RWPE1 (cell line): ENCODE results near the gene NADSYN1.
A peak's percentile ranks its signal among the peaks of the same experiment; 100 is the strongest.

Experiments
- CTCF ChIA-PET: fragments of 350-600 bp; sonication (Branson Sonifier 250); formaldehyde crosslinking; extraction: SDS; loops from one replicate; lab custom pipeline; 2021; lab: Yijun Ruan, JAX
- POLR2A ChIA-PET: fragments of 400-600 bp; formaldehyde crosslinking; extraction: SDS; loops from one replicate; lab custom pipeline; 2020; ENCODE audit warnings: antibody characterized with exemption; ENCODE audit not compliant: low non-redundant PET; lab: Yijun Ruan, JAX
- DNase-seq: peaks from one replicate; pipeline ENCODE4 v3.0.0; 2012; ENCODE audit warnings: low spot score
- H3K27ac ChIP-seq: fragments of 450-650 bp; 2 replicates; pipeline ENCODE4 v1.5.1; 2017
- TF ChIP-seq, protein P1 (sequence below): fragments of 450-650 bp; conservative IDR thresholded peaks from 2 replicates; pipeline ENCODE4 v1.5.1; 2017; ENCODE audit warnings: low read depth, mild to moderate bottlenecking

NADSYN1 gene

DNA sequence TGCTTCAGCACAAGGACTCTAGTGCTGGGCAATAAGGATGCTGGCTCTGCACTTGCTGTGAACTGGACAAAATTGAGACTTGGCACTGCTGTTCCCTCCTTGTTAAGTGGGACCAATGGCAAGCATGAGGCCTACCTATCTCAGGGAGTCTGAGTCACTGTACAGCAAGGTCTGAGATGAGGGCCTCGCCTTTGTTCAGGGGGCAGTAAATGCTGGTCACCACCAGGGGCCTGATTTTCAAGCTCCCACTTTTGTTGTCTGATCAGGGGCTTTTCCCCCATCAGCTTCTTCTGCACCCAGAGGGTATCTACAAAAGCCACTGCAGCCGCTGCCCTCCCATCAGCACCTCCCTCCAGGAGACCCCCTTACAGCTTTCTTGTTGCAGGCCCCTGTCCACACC, 27.6 kb upstream of the NADSYN1 start:
- peak overlapping the region; percentile 67 for H3K27ac ChIP-seq
- TF ChIP-seq, protein P1, sequence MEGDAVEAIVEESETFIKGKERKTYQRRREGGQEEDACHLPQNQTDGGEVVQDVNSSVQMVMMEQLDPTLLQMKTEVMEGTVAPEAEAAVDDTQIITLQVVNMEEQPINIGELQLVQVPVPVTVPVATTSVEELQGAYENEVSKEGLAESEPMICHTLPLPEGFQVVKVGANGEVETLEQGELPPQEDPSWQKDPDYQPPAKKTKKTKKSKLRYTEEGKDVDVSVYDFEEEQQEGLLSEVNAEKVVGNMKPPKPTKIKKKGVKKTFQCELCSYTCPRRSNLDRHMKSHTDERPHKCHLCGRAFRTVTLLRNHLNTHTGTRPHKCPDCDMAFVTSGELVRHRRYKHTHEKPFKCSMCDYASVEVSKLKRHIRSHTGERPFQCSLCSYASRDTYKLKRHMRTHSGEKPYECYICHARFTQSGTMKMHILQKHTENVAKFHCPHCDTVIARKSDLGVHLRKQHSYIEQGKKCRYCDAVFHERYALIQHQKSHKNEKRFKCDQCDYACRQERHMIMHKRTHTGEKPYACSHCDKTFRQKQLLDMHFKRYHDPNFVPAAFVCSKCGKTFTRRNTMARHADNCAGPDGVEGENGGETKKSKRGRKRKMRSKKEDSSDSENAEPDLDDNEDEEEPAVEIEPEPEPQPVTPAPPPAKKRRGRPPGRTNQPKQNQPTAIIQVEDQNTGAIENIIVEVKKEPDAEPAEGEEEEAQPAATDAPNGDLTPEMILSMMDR: no peak
- DNase-seq: no peak
- ChIA-PET POLR2A (no interaction called here), CTCF (no interaction called here)

DNA sequence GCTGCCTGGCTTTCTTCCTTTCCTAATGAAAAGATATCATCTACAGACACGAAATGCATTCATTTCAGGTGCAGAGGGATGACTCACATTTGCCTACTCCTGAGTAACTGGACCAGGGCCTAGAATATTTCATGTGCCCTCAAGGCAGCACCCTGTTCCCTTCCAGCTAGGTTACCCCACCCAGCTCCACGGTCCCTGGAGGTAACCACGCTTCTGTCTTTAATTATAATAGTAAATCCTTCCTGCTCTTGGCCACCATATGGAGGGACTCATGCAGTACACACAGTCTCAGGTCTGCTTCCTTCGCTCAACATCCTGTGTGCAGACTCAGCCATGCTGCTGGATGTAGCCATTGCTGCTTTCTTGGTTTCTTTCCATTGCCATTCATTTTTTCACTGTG, 27.1 kb upstream of the NADSYN1 start:
- peak overlapping the region; percentile 67 for H3K27ac ChIP-seq
- TF ChIP-seq, protein P1: no peak
- peak; percentile 75 for DNase-seq
- ChIA-PET CTCF (interaction anchor here (1.0 kb wide), 1 partner anchor 11 kb away, joined by 4 read pairs; no protein-coding TSS in a partner anchor), POLR2A (no interaction called here)

DNA sequence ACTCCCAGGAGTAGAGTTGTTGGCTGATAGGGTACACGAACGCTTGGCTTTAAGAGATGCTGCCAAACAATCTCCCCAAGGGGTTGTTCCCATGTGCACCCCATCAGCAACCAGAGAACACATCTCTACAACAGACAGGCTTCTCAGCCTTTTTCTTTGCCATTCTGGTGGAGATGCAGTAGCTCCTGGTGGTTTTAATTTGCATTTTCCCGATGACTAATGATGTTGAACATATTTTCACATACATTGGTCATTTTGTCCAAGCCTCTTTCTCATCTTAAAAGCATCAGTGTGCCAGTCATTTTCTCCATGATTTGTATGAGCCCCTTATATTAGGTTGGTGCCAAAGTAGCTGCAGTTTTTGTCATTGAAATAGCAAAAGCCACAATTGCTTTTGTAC, 26.6 kb upstream of the NADSYN1 start:
- TF ChIP-seq, protein P1: no peak
- POLR2A ChIA-PET: no interaction called here
- peak overlapping the region; percentile 67 for H3K27ac ChIP-seq
- DNase-seq: no peak
- CTCF ChIA-PET: interaction anchor here (1.0 kb wide), 1 partner anchor 11 kb away, joined by 4 read pairs; no protein-coding TSS in a partner anchor

DNA sequence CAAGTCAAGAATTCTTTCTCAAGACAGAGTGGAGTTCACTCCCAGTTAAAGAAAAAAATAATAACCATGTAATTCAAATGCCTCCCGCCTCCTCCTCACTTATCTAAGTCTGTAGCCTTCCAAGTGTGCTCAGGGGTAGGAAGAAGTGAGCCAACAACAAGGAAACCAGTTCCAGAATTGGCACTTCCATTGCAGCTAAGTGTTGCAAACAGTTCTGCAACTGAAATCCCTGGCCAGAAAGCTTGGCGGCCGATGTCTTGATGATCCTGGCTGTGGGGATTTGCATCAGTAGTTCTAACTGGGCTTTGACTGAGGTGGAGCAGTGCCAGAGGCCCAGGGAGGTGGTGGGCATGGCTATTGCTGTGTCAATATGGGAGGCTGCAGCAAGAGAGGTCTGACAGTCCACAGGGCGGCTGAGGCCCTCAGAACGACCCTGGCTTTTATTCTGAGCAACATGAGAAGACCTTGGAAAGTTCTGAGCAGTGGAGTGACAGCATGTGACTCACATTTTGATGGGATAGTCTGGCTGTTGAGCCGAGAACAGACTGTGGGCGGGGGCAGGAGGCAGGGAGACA, 24.1 kb upstream of the NADSYN1 start:
- ChIA-PET CTCF (no interaction called here), POLR2A (no interaction called here)
- peak overlapping the region; percentile 30; the same call in 1 of the 2 replicates for H3K27ac ChIP-seq
- TF ChIP-seq, protein P1: no peak
- no peak for DNase-seq

DNA sequence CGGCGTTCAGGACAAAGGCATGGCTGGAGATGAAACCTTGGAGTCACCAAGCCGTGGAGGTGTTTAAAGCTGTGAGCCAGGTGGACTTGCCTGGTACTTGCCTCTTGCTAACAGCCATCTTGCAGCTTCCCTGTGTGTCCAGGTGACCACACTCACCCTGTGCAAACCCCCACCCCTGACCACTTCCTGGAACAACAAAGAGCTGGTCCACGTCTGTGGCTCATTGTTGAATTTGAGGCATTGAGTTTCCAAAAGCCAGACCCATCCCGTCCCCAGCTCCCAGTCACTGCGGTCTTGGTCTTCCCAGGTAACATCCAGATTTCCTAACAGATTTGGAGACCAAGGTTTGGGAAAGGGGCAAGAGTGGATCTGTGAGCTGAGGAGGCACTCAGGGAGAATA, 23.3 kb upstream of the NADSYN1 start:
- DNase-seq: no peak
- H3K27ac ChIP-seq: no peak overlapping the region
- TF ChIP-seq, protein P1: no peak
- ChIA-PET POLR2A (no interaction called here), CTCF (no interaction called here)

DNA sequence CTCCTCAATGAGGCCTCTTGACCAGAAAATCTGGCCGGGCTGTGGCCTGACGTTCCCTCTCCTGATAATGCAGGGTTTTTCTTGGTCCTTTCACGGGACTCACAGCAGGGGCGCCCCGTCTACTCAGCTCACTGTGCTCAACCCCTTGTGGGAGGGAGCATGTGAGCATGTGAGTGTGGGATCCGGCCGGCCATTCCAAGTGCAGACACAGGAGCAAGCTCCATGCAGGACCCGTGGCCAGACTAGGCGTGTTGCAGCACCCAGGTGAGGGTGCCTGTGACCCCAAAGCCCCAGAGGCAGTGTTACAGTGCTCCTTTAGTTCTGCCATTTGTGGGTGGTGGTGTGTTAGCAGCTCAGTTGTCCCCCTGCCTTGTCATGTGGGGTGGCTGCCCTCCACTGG, 22.8 kb upstream of the NADSYN1 start:
- DNase-seq: no peak
- no peak overlapping the region for H3K27ac ChIP-seq
- ChIA-PET CTCF (interaction anchor here (0.7 kb wide), 1 partner anchor 39 kb away, joined by 5 read pairs; no protein-coding TSS in a partner anchor), POLR2A (no interaction called here)
- TF ChIP-seq, protein P1: no peak
